ENCODE data around the gene MMP2. TPM values are rescaled to one million over a fixed set of nuclear protein-coding genes. Genes with fewer than 3 reads are reported as not detected.

MMP2 gene
- total and polyA plus RNA-seq, 10 of the 15 experiments (the other 5 are each of a cell fraction or from before 2014, with no cell fraction given), result 0.37 to 0.80 (median 0.59) TPM; not detected in 7

- TF ChIP-seq ZBTB40 (IDR thresholded peaks at IDR 0.05; ENCODE audit: borderline replicate concordance) (no peak), SREBF1 (IDR thresholded peaks at IDR 0.05; ENCODE audit: low read length) (no peak), PKNOX1 (IDR thresholded peaks at IDR 0.05) (no peak), NFYB (IDR thresholded peaks at IDR 0.05; ENCODE audit: insufficient read depth, low read depth, low read length) (no peak)
These were observed 10.3 kb downstream of the MMP2 start (continued) for GRCh38 chr16:55489119-55489955.

- Histone ChIP-seq H3K36me3 (ENCODE audit: control insufficient read depth in 2 of 2, insufficient read depth in 2 of 2, low read length in 1 of 2) (no peaks in the 10 kb centered on the region), H3K9ac (ENCODE audit: control insufficient read depth, insufficient read depth, low read length) (no peak overlapping the region), H3K4me3 (no peak overlapping the region), H3K79me2 (ENCODE audit: control insufficient read depth, insufficient read depth, low read length) (no peaks in the 10 kb centered on the region), H3K27me3 (replicated peaks in 1 of 2; ENCODE audit: control insufficient read depth in 2 of 2, insufficient read depth in 2 of 2, low read length in 1 of 2) (no peaks in the 10 kb centered on the region; a peak in 1 of 4 replicates), H3K9me3 (replicated peaks; ENCODE audit: control insufficient read depth, insufficient read depth, low read length) (no peaks in the 10 kb centered on the region), H3K4me2 (ENCODE audit: control insufficient read depth, insufficient read depth) (no peak overlapping the region), H2AFZ (ENCODE audit: control insufficient read depth, low read depth, low read length) (no peak overlapping the region), H3K27ac (ENCODE audit: control insufficient read depth, insufficient read depth) (no peak overlapping the region), H4K20me1 (ENCODE audit: control insufficient read depth, insufficient read depth) (no peaks in the 10 kb centered on the region), H3K4me1 (ENCODE audit: control insufficient read depth, insufficient read depth, low read length) (no peaks in the 10 kb centered on the region)
- WGBS (ENCODE audit: insufficient coverage, insufficient replicate concordance, low lambda C conversion rate, missing lambda C conversion rate), result 13% methylated on average over 2 of the region's 2 CpGs
- DNase-seq (ENCODE audit: low read depth, low spot score) (no peak), FAIRE-seq (no peak), ATAC-seq (no peak)
- SMC1A ChIA-PET (ENCODE audit: uncharacterized antibody, unreplicated experiment), result no interaction called here
- in situ Hi-C loops (cut with MboI), result no loop called here
- POLR2A ChIA-PET, result no interaction called here
- intact Hi-C loops (cut with micrococcal nuclease; ENCODE audit: unreplicated experiment), result no loop called here
- BruUV-seq (replicated peaks), result no TSS peak
- CTCF ChIA-PET, result interaction anchor here (1.3 kb wide), 1 partner anchor 25 kb away, joined by 3 read pairs; no protein-coding TSS in a partner anchor
- TF ChIP-seq LARP7 (IDR thresholded peaks at IDR 0.05), result no peak
- TF ChIP-seq PRDM15 (CRISPR knock-in tag; IDR thresholded peaks at IDR 0.05), result no peak
- TF ChIP-seq SMC3 (IDR thresholded peaks at IDR 0.05; ENCODE audit: borderline replicate concordance, low read length), result no peak
- no peak for TF ChIP-seq GATAD2B (conservative IDR thresholded peaks at IDR 0.05; ENCODE audit: low read depth)
- no peak for TF ChIP-seq SRF (IDR thresholded peaks at IDR 0.05; ENCODE audit: low read depth in 2 of 2, low read length in 2 of 2)
- TF ChIP-seq USF1 (IDR thresholded peaks at IDR 0.05; ENCODE audit: borderline replicate concordance, extremely low read length, insufficient read depth, low read depth, low read length), result no peak
- TF ChIP-seq ATF7 (IDR thresholded peaks at IDR 0.05; ENCODE audit: low read depth), result no peak
- RAD21 ChIA-PET (ENCODE audit: unreplicated experiment), result no interaction called here
These were observed 10.9 kb downstream of the MMP2 start for GRCh38 chr16:55489956-55490265.

All from GM12878 (cell line).